Keratinocyte (primary cell): ENCODE results near the gene TM2D3. TPM values are rescaled to one million over a fixed set of nuclear protein-coding genes. Genes with fewer than 3 reads are reported as not detected.
A peak's percentile ranks its signal among the peaks of the same experiment; 100 is the strongest.

Experiments
- DNase-seq: peaks from one replicate; pipeline ENCODE4 v3.0.0-alpha.2; 2011; ENCODE audit warnings: low read depth, missing footprints, low spot score
- FAIRE-seq: peaks from 2 replicates; lab custom pipeline; 2011; peaks lifted over from hg19 to GRCh38; lab: Jason Lieb, UNC
- H2AFZ ChIP-seq: 2 replicates; pipeline ENCODE4 v1.6.0; 2012; ENCODE audit warnings: low read length, control low read depth, inconsistent platforms; ENCODE audit not compliant: control insufficient read depth
- H3K27ac ChIP-seq: 2 replicates; pipeline ENCODE4 v1.5.1; 2011; ENCODE audit warnings: low read length; ENCODE audit not compliant: control insufficient read depth, insufficient read depth
- H3K27me3 ChIP-seq: 3 replicates; pipeline ENCODE4 v1.6.0; 2011; ENCODE audit warnings: low read length; ENCODE audit not compliant: control insufficient read depth, insufficient read depth; ENCODE audit errors: extremely low read depth
- H3K36me3 ChIP-seq, 2 experiments: 2 replicates in 1 of 2; 3 replicates in 1 of 2; pipeline ENCODE4 v1.5.1; 2011; ENCODE audit warnings: low read length in 2 of 2, mild to moderate bottlenecking in 1 of 2; ENCODE audit not compliant: control insufficient read depth in 2 of 2, insufficient read depth in 2 of 2; ENCODE audit errors: extremely low read depth in 1 of 2
- H3K4me1 ChIP-seq: 3 replicates; pipeline ENCODE4 v1.5.1; 2011; ENCODE audit warnings: low read length; ENCODE audit not compliant: control insufficient read depth, insufficient read depth; ENCODE audit errors: extremely low read depth
- H3K4me2 ChIP-seq: 3 replicates; pipeline ENCODE4 v1.6.0; 2011; ENCODE audit warnings: low read depth, low read length; ENCODE audit not compliant: control insufficient read depth, insufficient read depth; ENCODE audit errors: extremely low read depth
- H3K4me3 ChIP-seq, 3 experiments: fragments of 200-600 bp in 1 of 3; sonication (generic) in 1 of 3; 2 replicates in 2 of 3; 3 replicates in 1 of 3; pipeline ENCODE4 v1.5.1; 2011 to 2016; ENCODE audit warnings: low read length in 3 of 3, mild to moderate bottlenecking in 3 of 3, control low read depth in 2 of 3, inconsistent platforms in 1 of 3, low read depth in 1 of 3, mixed read lengths in 1 of 3, mixed run types in 1 of 3, moderate library complexity in 1 of 3; ENCODE audit not compliant: control insufficient read depth in 2 of 3, insufficient read depth in 2 of 3; ENCODE audit errors: extremely low read depth in 1 of 3
- H3K79me2 ChIP-seq: 2 replicates; pipeline ENCODE4 v1.6.0; 2012; ENCODE audit warnings: low read length; ENCODE audit not compliant: control insufficient read depth, insufficient read depth
- H3K9ac ChIP-seq: 3 replicates; pipeline ENCODE4 v1.6.0; 2011; ENCODE audit warnings: low read length; ENCODE audit not compliant: control insufficient read depth, insufficient read depth; ENCODE audit errors: extremely low read depth
- H3K9me1 ChIP-seq: 3 replicates; pipeline ENCODE4 v1.6.0; 2011; ENCODE audit warnings: low read length; ENCODE audit not compliant: control insufficient read depth, insufficient read depth; ENCODE audit errors: extremely low read depth
- H3K9me3 ChIP-seq: 2 replicates; pipeline ENCODE4 v1.5.1; 2012; ENCODE audit warnings: low read depth, low read length; ENCODE audit not compliant: control insufficient read depth
- H4K20me1 ChIP-seq: 3 replicates; pipeline ENCODE4 v1.6.0; 2011; ENCODE audit warnings: low read length; ENCODE audit not compliant: control insufficient read depth, insufficient read depth; ENCODE audit errors: extremely low read depth
- EZH2 ChIP-seq: IDR thresholded peaks from one replicate; pipeline ENCODE4 v1.6.1; 2012; ENCODE audit warnings: inconsistent platforms, mild to moderate bottlenecking, low read length, moderate library complexity
- dilution Hi-C: fragments of 300-500 bp; cut with MboI; formaldehyde crosslinking; loops from one replicate; pipeline ENCODE4 v1.7.0; 2020; ENCODE audit warnings: low sequenced_read_pairs; ENCODE audit not compliant: extremely low pct_ligation_motif_present
- polyA minus RNA-seq, 3 experiments: library from RNA; depleted of rRNA, polyadenylated mRNA; stranded (reverse); fragments of >200 nt; gene quantifications; 1 replicate in 1 of 3; 2 replicates in 1 of 3; 3 replicates in 1 of 3; pipeline ENCODE4 v1.2.3, GENCODE V29; 2011
- polyA plus RNA-seq, 5 experiments: library from polyadenylated mRNA; depleted of rRNA in 3 of 5; stranded (reverse) in 3 of 5; stranded (forward) in 1 of 5; unstranded in 1 of 5; fragments of >200 nt; gene quantifications; 1 replicate in 1 of 5; 2 replicates in 3 of 5; 3 replicates in 1 of 5; pipeline versions ENCODE4 v1.2.1 to v1.2.3, GENCODE V29; 2011 to 2012; ENCODE audit warnings: missing spikeins in 2 of 5, low read depth in 1 of 5, low replicate concordance in 1 of 5
- TF ChIP-seq, protein P1 (sequence below), 3 experiments: IDR thresholded peaks in 1 of 3; conservative IDR thresholded peaks in 1 of 3; optimal IDR thresholded peaks in 1 of 3; 2 replicates in 2 of 3; 3 replicates in 1 of 3; pipeline versions ENCODE3 to v1.5.1; 2011; ENCODE audit warnings: low read length in 3 of 3, mild to moderate bottlenecking in 3 of 3, moderate library complexity in 2 of 3, control low read depth in 1 of 3, inconsistent platforms in 1 of 3; ENCODE audit not compliant: insufficient read depth in 2 of 3; ENCODE audit errors: extremely low read depth in 1 of 3

TM2D3 gene
- polyA plus RNA-seq, result 42.1 to 58.5 TPM (median 56.7 TPM) in 3 replicates
- 31.9 TPM for polyA plus RNA-seq (2011; ENCODE audit: low read depth)
- 26.1 and 36.2 TPM in 2 replicates for polyA plus RNA-seq (2011; cell fraction: cytosol; rRNA removed)
- polyA plus RNA-seq (2011; cell fraction: nucleus; rRNA removed), result 73.1 and 76.1 TPM in 2 replicates
- polyA plus RNA-seq (2012; ENCODE audit: low replicate concordance), result 37.5 and 50.5 TPM in 2 replicates
- 9.5 to 36.7 TPM (median 31.8 TPM) in 3 replicates for polyA minus RNA-seq
- polyA minus RNA-seq (2011; cell fraction: cytosol; rRNA and poly(A)+ RNA removed), result 34.1 TPM
- 37.0 and 54.1 TPM in 2 replicates for polyA minus RNA-seq (2011; cell fraction: nucleus; rRNA and poly(A)+ RNA removed)

DNA sequence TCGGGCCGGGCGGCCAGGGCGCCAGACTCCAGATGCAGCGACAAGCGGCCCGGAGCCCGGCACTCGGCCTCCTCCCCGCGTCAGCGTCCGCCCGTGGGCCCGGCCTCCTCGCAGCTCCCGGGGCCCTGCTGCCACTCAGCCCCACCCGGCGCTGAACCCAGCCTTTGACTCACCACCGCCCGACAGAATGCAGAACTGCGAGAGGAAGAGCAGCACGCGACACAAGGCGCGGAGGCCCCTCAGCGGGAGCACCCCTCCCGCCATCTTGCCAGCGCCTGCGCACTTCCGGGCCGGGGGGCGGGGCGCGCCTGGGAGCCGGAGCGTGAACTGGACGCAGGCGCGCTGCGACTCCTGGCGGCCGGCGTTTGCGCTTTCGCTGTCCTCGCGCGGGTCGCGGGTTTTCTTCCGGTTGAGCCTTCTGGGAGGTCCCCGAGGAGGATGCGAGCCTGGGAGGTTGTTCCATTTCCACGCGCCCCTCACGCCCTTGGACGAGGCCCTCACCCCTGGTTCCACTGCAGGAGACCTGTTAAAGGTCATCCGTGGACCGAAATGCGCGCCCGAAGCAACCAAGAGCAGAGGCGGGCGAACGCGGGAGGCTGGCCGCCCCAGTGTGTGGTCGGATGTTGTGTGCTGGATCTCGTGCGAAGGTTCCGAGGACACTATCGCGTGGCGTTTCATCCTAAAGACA is at the start of gene TM2D3:
Gene TM2D3 (minus strand): TSS at position 284 of the 688 bp plus-strand sequence. CDS start 20 bp downstream, at position 264.
- H3K4me2 ChIP-seq, result peak within 1 kb of the TSS; percentile 97
- FAIRE-seq (no peak), DNase-seq (peak; percentile 58)
- H3K9me1 ChIP-seq, result no peaks in the 10 kb centered on the region
- no peaks in the 10 kb centered on the region for H4K20me1 ChIP-seq
- peak within 1 kb of the TSS; percentile 95 for H3K9ac ChIP-seq
- H3K27me3 ChIP-seq, result no peaks in the 10 kb centered on the region
- peaks cover 10% of the 10 kb centered on the region for H3K4me1 ChIP-seq
- peak within 1 kb of the TSS; percentile 73 to 98 (median 93) for H3K4me3 ChIP-seq
- peak within 1 kb of the TSS; percentile 95 for H2AFZ ChIP-seq
- H3K36me3 ChIP-seq, result peaks cover 5 to 10% of the 10 kb centered on the region in 2 experiments
- H3K9me3 ChIP-seq, result no peaks in the 10 kb centered on the region
- dilution Hi-C loops, result no loop called here
- H3K79me2 ChIP-seq, result peaks cover 37% of the 10 kb centered on the region
- peak within 1 kb of the TSS; percentile 93 for H3K27ac ChIP-seq
- TF ChIP-seq EZH2, result no peak
- TF ChIP-seq, protein P1, sequence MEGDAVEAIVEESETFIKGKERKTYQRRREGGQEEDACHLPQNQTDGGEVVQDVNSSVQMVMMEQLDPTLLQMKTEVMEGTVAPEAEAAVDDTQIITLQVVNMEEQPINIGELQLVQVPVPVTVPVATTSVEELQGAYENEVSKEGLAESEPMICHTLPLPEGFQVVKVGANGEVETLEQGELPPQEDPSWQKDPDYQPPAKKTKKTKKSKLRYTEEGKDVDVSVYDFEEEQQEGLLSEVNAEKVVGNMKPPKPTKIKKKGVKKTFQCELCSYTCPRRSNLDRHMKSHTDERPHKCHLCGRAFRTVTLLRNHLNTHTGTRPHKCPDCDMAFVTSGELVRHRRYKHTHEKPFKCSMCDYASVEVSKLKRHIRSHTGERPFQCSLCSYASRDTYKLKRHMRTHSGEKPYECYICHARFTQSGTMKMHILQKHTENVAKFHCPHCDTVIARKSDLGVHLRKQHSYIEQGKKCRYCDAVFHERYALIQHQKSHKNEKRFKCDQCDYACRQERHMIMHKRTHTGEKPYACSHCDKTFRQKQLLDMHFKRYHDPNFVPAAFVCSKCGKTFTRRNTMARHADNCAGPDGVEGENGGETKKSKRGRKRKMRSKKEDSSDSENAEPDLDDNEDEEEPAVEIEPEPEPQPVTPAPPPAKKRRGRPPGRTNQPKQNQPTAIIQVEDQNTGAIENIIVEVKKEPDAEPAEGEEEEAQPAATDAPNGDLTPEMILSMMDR (optimal IDR thresholded peaks at IDR 0.05 in 1 of 3, IDR thresholded peaks at IDR 0.05 in 1 of 3, conservative IDR thresholded peaks at IDR 0.05 in 1 of 3; ENCODE audit: extremely low read depth in 1 of 3, insufficient read depth in 2 of 3, low read length in 3 of 3), result peak; percentile 65 to 84 (median 65)

DNA sequence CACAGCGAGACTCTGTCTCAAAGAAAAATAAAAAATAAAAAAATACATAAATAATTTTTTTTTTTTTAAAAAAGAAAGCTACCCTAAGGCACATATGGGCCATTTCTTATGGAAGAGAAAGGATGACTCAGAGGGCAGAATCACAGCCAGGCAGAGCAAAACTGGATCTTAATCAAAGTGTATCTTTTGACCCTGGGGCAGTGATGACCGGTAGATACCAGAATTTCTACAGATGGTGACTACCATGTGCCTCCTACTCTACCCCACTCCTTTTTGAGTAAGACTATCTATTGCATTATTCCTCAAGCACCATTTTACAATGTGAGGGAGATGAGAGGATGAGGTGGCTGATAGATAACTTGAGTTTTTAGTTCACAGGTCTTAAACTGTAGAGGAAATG is 46.1 kb upstream of the TM2D3 start:
- Histone ChIP-seq H3K9me3 (no peaks in the 10 kb centered on the region), H3K79me2 (no peaks in the 10 kb centered on the region), H3K9ac (no peak overlapping the region), H3K9me1 (no peaks in the 10 kb centered on the region), H3K4me2 (no peak overlapping the region), H3K27me3 (no peaks in the 10 kb centered on the region), H4K20me1 (no peaks in the 10 kb centered on the region), H2AFZ (no peak overlapping the region), H3K4me1 (peaks cover 11% of the 10 kb centered on the region), H3K36me3 (peaks cover 6 to 11% of the 10 kb centered on the region in 2 experiments), H3K4me3 (no peak overlapping the region), H3K27ac (no peak overlapping the region)
- no peak for FAIRE-seq
- TF ChIP-seq EZH2, result no peak
- TF ChIP-seq, protein P1 (optimal IDR thresholded peaks at IDR 0.05 in 1 of 3, IDR thresholded peaks at IDR 0.05 in 1 of 3, conservative IDR thresholded peaks at IDR 0.05 in 1 of 3; ENCODE audit: extremely low read depth in 1 of 3, insufficient read depth in 2 of 3, low read length in 3 of 3), result no peak
- dilution Hi-C loops, result no loop called here
- no peak for DNase-seq
